ENCODE results near the gene ATP11B. TPM values are rescaled to one million over a fixed set of nuclear protein-coding genes. Genes with fewer than 3 reads are reported as not detected.

ATP11B gene
- total RNA-seq, 4 donors from 2014 or later = 45.8 to 61.3 (median 49.4) TPM

DNA sequence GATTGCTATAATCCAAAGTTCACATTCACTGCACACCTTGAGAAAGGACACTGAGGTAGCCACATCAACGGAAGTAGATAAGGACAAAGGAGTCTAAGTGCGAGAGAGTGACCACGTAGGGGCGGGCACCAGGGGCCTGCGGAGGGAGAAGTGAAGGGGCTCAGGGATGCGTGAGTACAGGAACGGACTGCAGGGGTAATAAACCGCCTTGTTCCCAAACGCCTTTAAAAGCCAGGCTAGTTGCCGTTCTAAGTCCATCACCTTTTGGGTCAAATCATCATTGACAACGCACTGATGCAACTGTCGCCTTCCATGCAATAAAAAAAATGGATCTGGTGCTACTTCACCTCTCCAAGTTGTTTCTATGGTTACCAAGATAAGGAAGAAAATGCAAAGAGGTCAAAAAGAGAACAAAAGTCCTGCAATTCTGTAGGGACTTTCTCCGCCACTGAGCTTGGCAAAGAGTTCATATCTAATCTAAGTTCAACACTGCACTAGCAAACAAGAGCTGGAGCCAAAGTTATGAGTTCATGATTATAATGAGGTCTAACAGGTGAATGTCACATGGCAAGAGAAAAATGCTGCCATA is 32.6 kb upstream of the ATP11B start:
- no peak overlapping the region for H3K27ac ChIP-seq (replicated peaks in 1 of 4)
- H3K36me3 ChIP-seq = no peaks in the 10 kb centered on the region
- TF ChIP-seq EP300 (IDR thresholded peaks at IDR 0.05) (no peak), POLR2AphosphoS5 (IDR thresholded peaks at IDR 0.05) (no peak), POLR2A (IDR thresholded peaks at IDR 0.05; ENCODE audit: low read depth) (no peak)
- TF ChIP-seq, protein P1, sequence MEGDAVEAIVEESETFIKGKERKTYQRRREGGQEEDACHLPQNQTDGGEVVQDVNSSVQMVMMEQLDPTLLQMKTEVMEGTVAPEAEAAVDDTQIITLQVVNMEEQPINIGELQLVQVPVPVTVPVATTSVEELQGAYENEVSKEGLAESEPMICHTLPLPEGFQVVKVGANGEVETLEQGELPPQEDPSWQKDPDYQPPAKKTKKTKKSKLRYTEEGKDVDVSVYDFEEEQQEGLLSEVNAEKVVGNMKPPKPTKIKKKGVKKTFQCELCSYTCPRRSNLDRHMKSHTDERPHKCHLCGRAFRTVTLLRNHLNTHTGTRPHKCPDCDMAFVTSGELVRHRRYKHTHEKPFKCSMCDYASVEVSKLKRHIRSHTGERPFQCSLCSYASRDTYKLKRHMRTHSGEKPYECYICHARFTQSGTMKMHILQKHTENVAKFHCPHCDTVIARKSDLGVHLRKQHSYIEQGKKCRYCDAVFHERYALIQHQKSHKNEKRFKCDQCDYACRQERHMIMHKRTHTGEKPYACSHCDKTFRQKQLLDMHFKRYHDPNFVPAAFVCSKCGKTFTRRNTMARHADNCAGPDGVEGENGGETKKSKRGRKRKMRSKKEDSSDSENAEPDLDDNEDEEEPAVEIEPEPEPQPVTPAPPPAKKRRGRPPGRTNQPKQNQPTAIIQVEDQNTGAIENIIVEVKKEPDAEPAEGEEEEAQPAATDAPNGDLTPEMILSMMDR (IDR thresholded peaks at IDR 0.05) = no peak
- intact Hi-C loops (cut with DNase I) = no loop called here
- no peak overlapping the region for H3K4me3 ChIP-seq
- no peaks in the 10 kb centered on the region for H3K9me3 ChIP-seq
- WGBS = 74% methylated on average over 13 of the region's 13 CpGs
- peaks cover 0 to 3% (median 0%) of the 10 kb centered on the region in 4 donors for H3K27me3 ChIP-seq
- DNase-seq (ENCODE audit: extremely low spot score) = no peak
- H3K4me1 ChIP-seq = no peaks in the 10 kb centered on the region

GRCh38 chr3:182763896-182764295 is 29.4 kb upstream of the ATP11B start:
- H3K27ac ChIP-seq (replicated peaks in 1 of 4) = no peak overlapping the region
- H3K4me3 ChIP-seq = no peak overlapping the region
- intact Hi-C loops (cut with DNase I) = no loop called here
- H3K4me1 ChIP-seq = no peaks in the 10 kb centered on the region
- no peaks in the 10 kb centered on the region for H3K36me3 ChIP-seq
- TF ChIP-seq POLR2AphosphoS5 (IDR thresholded peaks at IDR 0.05) = no peak
- TF ChIP-seq POLR2A (IDR thresholded peaks at IDR 0.05; ENCODE audit: low read depth) = no peak
- TF ChIP-seq EP300 (IDR thresholded peaks at IDR 0.05) = no peak
- TF ChIP-seq, protein P1 (IDR thresholded peaks at IDR 0.05) = no peak
- DNase-seq (ENCODE audit: extremely low spot score) = no peak
- H3K27me3 ChIP-seq = no peaks in the 10 kb centered on the region
- WGBS = 77% methylated on average over 2 of the region's 2 CpGs
- no peaks in the 10 kb centered on the region for H3K9me3 ChIP-seq

GRCh38 chr3:182765287-182765686 is 28.0 kb upstream of the ATP11B start:
- intact Hi-C loops (cut with DNase I) = no loop called here
- H3K9me3 ChIP-seq = no peaks in the 10 kb centered on the region
- H3K4me3 ChIP-seq = no peak overlapping the region
- H3K27me3 ChIP-seq = no peaks in the 10 kb centered on the region
- no peaks in the 10 kb centered on the region for H3K36me3 ChIP-seq
- H3K27ac ChIP-seq (replicated peaks in 1 of 4) = no peak overlapping the region
- DNase-seq (ENCODE audit: extremely low spot score) = no peak
- no peak for TF ChIP-seq POLR2AphosphoS5 (IDR thresholded peaks at IDR 0.05)
- H3K4me1 ChIP-seq = no peaks in the 10 kb centered on the region

- H3K4me3 ChIP-seq = no peak overlapping the region
- DNase-seq (ENCODE audit: extremely low spot score) = no peak
- H3K27me3 ChIP-seq = no peaks in the 10 kb centered on the region
- H3K4me1 ChIP-seq = no peaks in the 10 kb centered on the region
- no peak overlapping the region for H3K27ac ChIP-seq (replicated peaks in 1 of 4)
- intact Hi-C loops (cut with DNase I) = no loop called here
- TF ChIP-seq POLR2AphosphoS5 (IDR thresholded peaks at IDR 0.05) (no peak), EP300 (IDR thresholded peaks at IDR 0.05) (no peak), POLR2A (IDR thresholded peaks at IDR 0.05; ENCODE audit: low read depth) (no peak)
- TF ChIP-seq, protein P1 (IDR thresholded peaks at IDR 0.05) = no peak
- H3K36me3 ChIP-seq = no peaks in the 10 kb centered on the region
- WGBS = 83% methylated on average over 2 of the region's 2 CpGs
- H3K9me3 ChIP-seq = no peaks in the 10 kb centered on the region
These were observed 27.2 kb upstream of the ATP11B start for GRCh38 chr3:182766099-182766498.

- H3K36me3 ChIP-seq = no peaks in the 10 kb centered on the region
- H3K27me3 ChIP-seq = no peaks in the 10 kb centered on the region
- intact Hi-C loops (cut with DNase I) = no loop called here
- H3K4me3 ChIP-seq = no peak overlapping the region
- no peaks in the 10 kb centered on the region for H3K9me3 ChIP-seq
- 81% methylated on average over 1 of the region's 1 CpG for WGBS
- no peak for DNase-seq (ENCODE audit: extremely low spot score)
- TF ChIP-seq, protein P1 (IDR thresholded peaks at IDR 0.05) = no peak
- no peak overlapping the region for H3K27ac ChIP-seq (replicated peaks in 1 of 4)
- no peaks in the 10 kb centered on the region for H3K4me1 ChIP-seq
These were observed 24.9 kb upstream of the ATP11B start for GRCh38 chr3:182768413-182768812.

All from esophagus muscularis mucosa (tissue), 4 donors.